ENCODE data around the gene MYRIP.
"Not testable (repeated sequence)": the region's sequence is repeated elsewhere in the genome, so short reads cannot be mapped to it uniquely, and the experiment has no call there.

MYRIP gene

GRCh38 chr3:39977058-39977794, 167.8 kb downstream of the MYRIP start:
- DNase-seq = no peak

GRCh38 chr3:39978308-39978707, 168.9 kb downstream of the MYRIP start:
- DNase-seq = no peak

GRCh38 chr3:39980058-39980457, 170.6 kb downstream of the MYRIP start:
- DNase-seq = no peak

- DNase-seq = no peak
Observed at GRCh38 chr3:39980781-39981180, 171.4 kb downstream of the MYRIP start.

GRCh38 chr3:39981547-39982184, 172.3 kb downstream of the MYRIP start:
- no peak for DNase-seq

GRCh38 chr3:39982665-39983357, 173.4 kb downstream of the MYRIP start:
- no peak for DNase-seq

- no peak for DNase-seq
Observed at GRCh38 chr3:39989746-39990145, 180.3 kb downstream of the MYRIP start.

- peak; percentile 78 for DNase-seq
Observed at GRCh38 chr3:39990532-39990931, 181.1 kb downstream of the MYRIP start.

GRCh38 chr3:40008796-40009195, 199.4 kb downstream of the MYRIP start:
- no peak for DNase-seq

- no peak for DNase-seq
Observed at GRCh38 chr3:40009991-40010390, 200.6 kb downstream of the MYRIP start.

- no peak for DNase-seq
Observed at GRCh38 chr3:40012381-40012780, 203.0 kb downstream of the MYRIP start.

GRCh38 chr3:40016391-40016790, 207.0 kb downstream of the MYRIP start:
- no peak for DNase-seq

- no peak for DNase-seq
Observed at GRCh38 chr3:40018369-40018768, 209.0 kb downstream of the MYRIP start.

- no peak for DNase-seq
Observed at GRCh38 chr3:40019376-40019775, 210.0 kb downstream of the MYRIP start.

GRCh38 chr3:40020689-40021088, 211.3 kb downstream of the MYRIP start:
- DNase-seq = no peak

GRCh38 chr3:40021338-40021737, 211.9 kb downstream of the MYRIP start:
- DNase-seq = no peak

GRCh38 chr3:40022297-40022827, 213.0 kb downstream of the MYRIP start:
- DNase-seq = no peak

GRCh38 chr3:40024526-40024925, 215.1 kb downstream of the MYRIP start:
- no peak for DNase-seq

- DNase-seq = not testable (repeated sequence)
Observed at GRCh38 chr3:40025892-40026291, 216.5 kb downstream of the MYRIP start.

GRCh38 chr3:40035177-40035576, 225.8 kb downstream of the MYRIP start:
- DNase-seq = no peak

GRCh38 chr3:40037582-40037981, 228.2 kb downstream of the MYRIP start:
- DNase-seq = no peak

GRCh38 chr3:40042752-40043443, 233.5 kb downstream of the MYRIP start:
- no peak for DNase-seq

- DNase-seq = no peak
Observed at GRCh38 chr3:40043444-40043755, 234.0 kb downstream of the MYRIP start.

Data from hematopoietic multipotent progenitor cell treated with erythropoietin and hydrocortisone succinate and interleukin-3 and kit ligand, for 8 days (in vitro differentiated cells).